AML-193 (cell line): ENCODE results near the gene OR4C45.
"Not testable (repeated sequence)": the region's sequence is repeated elsewhere in the genome, so short reads cannot be mapped to it uniquely, and the experiment has no call there.

ENCODE experiments used
- DNase-seq, 2 experiments: peaks; one replicate each; lab custom pipeline; 2025; lab: John Stamatoyannopoulos, UW

The OR4C45 gene

GRCh38 chr11:50032574-50032973 lies at the start of gene OR4C45:
TSS of gene OR4C45 (plus strand) at chr11:50032874.
- DNase-seq = no peak

- DNase-seq = peak; percentile 61 to 64
Measured at GRCh38 chr11:49995565-49995964, 37.1 kb upstream of the OR4C45 start.

DNA sequence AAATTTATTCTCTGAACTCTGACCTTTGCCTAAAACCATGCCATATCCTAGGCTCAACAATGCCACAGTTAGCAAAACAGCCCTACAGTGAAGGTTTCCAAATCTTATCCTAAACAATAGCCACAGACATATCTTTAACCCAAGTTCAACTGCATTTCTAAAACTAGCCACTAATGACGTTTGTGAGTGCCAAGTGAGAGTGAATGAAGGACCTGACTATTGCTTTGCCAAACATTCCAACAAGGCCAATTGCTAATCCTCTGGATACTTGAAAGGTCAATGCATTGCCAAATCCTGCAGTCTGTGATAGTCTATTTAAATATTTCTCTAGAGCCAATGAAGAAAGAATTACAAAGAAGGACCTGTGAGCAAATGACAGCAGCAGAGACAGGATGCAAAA lies 2.5 kb upstream of the OR4C45 start:
- DNase-seq = no peak

DNA sequence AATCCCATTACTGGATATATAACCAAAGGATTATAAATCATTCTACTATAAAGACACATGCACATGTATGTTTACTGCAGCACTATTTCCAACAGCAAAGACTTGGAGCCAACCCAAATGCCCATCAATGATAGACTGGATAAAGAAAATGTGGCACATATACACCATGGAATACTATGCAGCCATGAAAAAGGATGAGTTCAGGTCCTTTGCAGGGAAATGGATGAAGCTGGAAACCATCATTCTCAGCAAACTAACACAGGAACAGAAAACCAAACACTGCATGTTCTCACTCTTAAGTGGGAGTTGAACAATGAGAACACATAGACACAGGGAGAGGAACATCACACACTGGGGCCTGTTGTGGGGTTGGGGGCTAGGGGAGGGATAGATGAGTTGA lies 3.6 kb downstream of the OR4C45 start:
- DNase-seq = not testable (repeated sequence)

GRCh38 chr11:50037251-50037650 lies 4.6 kb downstream of the OR4C45 start:
- no peak for DNase-seq

DNA sequence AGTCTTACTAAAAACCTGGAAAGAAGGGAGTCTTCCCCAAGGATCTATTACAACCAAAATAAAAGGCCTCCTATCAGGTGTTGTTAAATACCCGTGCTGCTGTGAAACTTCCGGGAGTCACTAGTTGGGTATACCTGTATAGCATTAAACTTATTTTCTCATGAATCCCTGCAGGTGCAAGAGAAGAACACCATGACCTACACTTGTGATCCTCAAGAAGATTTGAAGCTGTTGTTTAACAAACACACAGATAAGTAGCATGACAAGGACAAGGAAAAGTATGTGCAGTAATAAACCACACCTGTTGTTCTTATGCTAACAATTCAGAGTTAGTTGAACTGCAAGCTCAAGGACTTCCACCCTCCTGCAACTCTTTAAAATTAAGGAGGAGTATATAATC lies 12.0 kb downstream of the OR4C45 start:
- DNase-seq = no peak

GRCh38 chr11:50063056-50063455 lies 30.4 kb downstream of the OR4C45 start:
- DNase-seq = not testable (repeated sequence)

DNA sequence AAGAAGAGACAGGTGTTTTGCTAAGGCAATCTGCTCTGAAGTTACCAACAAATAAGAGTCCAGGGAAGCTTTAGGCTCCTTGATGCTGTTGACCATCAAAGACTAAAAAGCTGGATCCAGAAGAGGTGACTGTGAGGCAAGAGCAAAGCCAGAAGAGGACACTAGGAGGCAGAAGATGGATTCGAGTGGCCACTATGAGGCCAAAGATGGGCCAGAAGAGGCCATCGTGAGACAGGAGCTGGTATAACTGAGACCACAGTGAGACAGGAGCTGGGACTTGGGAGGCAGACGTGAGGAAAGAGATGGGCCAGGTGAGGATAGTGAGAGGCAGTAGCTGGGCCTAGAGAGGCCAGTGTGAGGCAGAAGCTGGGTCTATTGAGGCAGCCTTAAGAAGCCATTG lies 37.7 kb downstream of the OR4C45 start:
- no peak for DNase-seq

DNA sequence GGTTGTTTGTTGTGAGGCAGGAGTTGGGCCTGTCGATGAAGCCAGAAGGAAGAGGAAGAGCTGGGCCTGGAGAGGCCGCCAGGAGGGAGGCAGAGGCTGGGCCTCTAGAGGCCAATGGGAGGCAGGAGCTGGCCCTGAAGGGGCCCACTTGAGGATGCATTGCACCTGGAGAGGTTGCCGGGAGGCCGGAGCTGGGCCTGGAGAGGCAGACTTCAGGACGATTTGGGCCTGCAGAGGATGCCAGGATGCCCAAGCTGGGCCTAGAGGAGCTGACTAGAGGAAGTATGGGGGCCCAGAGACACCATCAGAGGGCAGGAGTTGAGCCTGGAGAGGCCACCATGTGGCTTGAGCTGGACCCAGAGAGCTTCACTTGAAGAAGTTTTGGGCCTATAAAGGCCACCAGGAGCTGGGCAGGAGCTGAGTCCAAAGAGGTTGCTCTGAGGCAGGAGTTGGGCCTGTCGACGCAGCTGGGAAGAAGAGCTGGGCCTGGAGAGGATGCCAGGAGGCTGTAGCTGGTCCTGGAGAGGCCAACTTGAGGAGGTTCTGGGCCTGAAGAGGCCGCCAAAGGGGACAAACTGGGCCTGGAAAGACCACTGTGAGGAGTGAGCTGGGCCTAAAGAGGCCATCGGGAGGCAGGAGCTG lies 39.0 kb downstream of the OR4C45 start:
- DNase-seq = no peak

DNA sequence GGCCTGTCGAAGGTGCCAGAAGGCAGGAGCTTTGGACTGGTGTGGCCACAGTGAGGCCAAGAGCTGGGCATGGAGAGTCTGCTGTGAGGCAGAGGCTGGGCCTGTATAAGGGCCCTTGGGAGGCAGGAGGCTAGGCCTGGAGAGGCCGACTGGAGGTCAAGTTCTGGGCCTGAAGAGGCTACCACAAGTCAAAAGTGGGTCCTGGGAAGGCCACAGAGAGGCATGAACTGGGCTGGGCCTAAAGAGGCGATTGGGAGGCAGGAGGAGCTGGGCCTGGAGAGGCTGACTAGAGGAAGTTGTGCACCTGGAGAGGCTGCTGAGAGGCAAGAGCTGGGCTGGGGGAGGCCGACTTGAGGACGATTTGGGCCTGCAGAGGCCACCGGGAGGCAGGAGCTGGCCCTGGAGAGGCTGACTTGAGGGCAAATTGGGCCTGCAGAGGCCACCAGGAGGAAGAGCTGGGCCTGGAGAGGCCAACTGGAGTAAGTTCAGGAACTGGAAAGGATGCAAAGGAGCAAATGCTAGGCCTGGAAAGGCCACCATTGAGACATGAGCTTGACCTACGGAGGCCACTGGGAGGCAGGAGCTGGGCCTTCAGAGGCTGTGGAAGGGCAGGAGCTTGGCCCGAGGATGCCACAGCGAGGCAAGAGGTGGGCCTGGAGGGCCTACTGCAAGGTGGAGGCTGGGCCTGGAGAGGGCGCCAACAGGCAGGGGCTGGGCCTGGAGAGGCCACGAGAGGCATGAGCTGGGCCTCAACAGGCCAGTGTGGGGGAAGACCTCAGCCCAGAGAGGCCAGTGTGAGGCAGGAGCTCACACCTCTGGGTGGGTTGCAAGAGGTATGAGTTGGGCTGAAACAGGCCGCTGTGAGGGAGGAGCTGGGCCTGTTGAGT lies 39.8 kb downstream of the OR4C45 start:
- DNase-seq = no peak

- DNase-seq = no peak
Measured at GRCh38 chr11:50073113-50074105, 40.7 kb downstream of the OR4C45 start.

- DNase-seq = no peak
Measured at GRCh38 chr11:50074161-50074560, 41.5 kb downstream of the OR4C45 start.

GRCh38 chr11:50075856-50076255 lies 43.2 kb downstream of the OR4C45 start:
- peak; percentile 41 to 50 for DNase-seq

DNA sequence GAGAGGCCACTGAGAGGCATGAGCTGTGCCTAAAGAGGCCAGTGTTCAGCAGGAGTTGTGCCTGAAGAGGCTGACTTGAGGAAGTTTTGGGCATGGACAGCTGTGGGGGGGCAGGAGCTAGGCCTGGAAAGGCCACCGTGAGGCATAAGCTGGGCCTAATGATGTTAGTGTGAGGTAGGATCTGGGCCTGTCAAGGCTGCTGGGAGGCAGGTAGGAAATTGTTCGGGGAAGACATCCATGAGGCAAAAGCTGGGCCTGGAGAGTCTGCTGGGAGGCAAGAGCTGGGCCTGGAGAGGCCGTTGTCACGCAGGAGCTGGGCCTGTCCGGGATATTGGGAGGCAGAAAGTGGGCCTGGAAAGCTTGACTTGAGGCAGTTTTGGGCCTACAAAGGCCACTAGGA lies 44.9 kb downstream of the OR4C45 start:
- DNase-seq = no peak

- no peak for DNase-seq
Measured at GRCh38 chr11:50078001-50078400, 45.3 kb downstream of the OR4C45 start.

GRCh38 chr11:50078946-50079345 lies 46.3 kb downstream of the OR4C45 start:
- DNase-seq = not testable (repeated sequence)

- DNase-seq = no peak
Measured at GRCh38 chr11:50080256-50080655, 47.6 kb downstream of the OR4C45 start.
